ENCODE data around the gene ABCA12.

The ABCA12 gene

DNA sequence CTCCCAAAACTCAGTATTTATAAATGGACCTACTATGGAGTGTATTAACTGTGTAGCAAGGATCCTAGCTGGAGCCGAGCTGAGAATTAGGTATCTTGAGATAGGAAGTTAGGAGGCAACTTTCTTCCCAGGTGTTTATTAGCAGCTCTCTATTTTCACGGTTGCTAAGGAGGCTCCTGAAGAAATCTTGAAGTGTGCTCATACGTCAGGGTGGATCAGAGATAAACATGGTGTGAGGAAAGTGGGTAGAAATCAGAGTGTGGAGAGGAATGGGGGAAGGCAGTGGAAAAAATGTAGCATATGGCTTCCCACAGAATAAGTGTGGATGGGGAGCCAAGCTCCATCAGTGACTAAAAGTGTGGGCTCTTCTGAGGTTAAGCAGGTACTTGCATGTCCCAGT, 104.3 kb downstream of the ABCA12 start:
- DNase-seq, result no peak

DNA sequence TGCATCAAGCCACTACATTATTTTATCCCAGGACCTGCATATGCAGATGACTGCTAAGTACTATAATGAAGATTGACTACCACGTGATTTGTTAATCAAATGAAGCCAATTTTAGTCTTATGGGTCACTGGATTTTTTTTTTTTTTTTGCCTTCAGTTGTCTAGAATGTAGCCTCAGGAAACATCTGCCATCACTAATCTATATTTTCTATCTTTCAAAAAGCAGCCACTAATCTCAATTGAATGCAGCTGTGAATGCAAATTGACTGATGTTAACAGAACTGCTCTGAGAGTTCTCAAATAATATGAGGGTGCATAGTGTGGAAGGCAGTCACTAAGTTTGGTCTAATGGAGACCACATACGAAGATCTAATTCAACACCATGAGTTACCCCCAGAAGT, 106.3 kb downstream of the ABCA12 start:
- DNase-seq, result no peak

DNA sequence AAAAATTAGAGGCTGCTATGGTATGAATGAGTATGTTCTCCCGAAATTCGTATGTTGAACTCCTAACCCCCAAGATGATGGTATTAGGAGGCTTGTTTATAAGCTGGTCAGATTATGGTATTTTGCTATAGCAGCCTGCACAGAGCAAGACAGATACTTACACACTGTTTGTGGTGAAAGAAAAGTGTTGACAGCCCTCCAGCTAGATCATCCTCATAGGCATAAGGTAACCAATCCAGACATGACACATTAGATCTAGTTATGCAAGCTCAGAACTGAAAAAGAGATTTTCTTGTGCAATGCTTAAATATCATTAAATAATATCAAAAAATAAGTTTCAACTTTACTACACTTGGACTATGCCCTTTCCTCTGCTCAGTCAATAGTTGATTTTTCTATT, 107.1 kb downstream of the ABCA12 start:
- no peak for DNase-seq

DNA sequence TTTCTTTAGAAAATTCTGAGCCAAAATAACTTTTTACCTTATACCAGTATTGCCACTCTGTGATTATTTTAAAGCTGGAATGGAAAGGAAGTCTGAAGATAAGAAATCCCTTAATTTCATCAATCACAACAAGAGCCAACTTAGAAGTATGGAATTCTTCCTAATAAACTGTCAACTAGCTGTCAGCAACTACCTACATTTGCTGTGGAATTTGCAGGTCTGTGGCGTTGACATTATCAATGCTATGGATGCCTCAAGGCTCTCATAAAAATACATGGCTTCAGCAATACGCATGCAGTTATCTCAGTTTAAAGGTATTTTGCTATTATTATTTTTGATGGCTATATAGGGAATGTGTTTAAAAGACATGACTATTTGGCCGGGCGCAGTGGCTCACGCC, 108.5 kb downstream of the ABCA12 start:
- DNase-seq, result no peak

DNA sequence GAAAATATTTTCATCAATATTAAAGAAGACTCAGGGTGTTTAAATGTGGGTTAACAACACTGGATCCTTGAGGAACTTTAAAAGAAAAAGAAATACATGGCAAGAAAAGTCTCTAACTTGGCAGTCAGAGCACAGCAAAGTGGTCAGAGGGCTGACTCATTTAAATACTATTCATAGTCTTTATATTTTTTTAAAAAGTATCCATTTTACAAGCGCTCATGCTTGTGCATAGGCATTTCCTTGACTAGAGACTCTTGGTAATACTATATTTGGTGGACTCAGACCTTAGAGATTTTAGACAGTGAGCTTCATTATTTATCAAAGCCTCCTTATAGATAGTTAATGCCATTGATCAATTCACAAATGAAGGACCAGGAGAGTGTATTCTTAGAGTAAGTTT, 110.2 kb downstream of the ABCA12 start:
- DNase-seq, result no peak

DNA sequence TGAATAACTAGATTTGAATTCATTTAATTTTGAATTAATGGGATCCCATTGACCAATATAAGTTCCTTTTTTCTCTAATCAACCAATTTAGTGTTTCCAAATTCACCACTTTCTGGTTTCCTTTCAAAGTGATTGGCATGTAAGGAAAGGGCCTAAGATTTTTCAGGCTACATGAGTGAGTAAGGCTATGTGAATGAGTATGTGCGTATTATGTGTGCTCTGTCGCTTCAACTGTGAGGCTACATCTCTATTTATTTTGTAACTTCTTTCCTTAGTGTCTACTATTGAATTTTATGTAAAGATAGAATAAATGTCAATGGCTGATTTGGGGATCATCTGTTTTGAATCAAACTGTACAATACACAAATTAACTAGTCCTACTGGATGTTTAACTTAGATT, 110.6 kb downstream of the ABCA12 start:
- DNase-seq, result no peak

DNA sequence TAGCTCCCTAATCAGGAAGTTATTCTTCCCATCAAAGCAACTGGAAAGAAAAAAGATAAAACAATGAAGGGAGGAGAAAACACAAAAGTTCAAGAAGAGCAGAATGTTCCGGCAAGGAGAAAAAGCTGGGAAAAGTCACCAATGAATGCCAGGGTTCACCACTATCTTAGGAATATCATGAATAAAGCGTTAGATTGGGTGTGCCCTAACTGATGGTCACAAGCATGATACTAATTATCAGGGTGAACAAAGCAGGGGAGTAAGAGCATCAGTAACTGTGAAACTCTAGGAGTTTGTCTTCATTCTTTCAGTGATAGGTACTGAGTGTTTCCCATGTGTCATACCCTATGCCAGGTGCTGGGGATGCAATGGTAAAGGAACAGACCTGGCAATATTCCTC, 115.5 kb downstream of the ABCA12 start:
- DNase-seq, result no peak

DNA sequence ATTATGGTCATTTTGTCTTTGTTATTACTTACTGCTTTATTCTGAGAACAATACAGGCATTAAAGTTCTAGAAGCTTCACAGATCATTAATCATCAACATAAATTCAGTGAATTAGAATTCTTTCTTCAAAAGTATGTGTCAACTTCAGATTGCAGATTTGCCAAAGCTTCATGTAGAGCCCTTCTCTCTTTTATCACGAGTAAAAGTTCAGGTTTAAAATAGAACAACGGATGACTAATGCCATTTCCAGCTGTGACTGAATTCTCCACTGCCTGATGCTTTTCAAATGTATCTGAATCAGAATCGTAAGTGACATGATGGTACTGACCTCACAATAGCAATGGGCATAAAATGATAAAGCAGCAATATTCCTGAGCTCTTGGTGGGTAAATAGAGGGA, 116.0 kb downstream of the ABCA12 start:
- DNase-seq, result no peak

DNA sequence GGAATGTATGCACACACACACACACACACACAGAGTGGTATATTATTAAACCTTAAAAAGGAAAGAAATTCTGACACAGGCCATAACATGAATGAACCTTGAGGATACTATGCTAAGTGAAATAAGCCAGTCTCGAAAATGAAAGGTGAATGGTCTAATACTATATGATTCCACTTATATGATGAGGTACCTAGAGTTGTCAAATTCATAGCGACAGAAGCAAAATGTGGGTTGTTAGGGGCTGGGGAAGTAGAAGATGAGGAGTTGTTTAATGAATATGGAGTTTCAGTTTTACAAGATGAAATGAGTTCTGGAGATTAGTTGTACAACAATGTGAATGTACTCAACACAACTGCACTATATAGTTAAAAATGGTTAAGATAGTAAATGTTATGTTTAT, 118.1 kb downstream of the ABCA12 start:
- no peak for DNase-seq

DNA sequence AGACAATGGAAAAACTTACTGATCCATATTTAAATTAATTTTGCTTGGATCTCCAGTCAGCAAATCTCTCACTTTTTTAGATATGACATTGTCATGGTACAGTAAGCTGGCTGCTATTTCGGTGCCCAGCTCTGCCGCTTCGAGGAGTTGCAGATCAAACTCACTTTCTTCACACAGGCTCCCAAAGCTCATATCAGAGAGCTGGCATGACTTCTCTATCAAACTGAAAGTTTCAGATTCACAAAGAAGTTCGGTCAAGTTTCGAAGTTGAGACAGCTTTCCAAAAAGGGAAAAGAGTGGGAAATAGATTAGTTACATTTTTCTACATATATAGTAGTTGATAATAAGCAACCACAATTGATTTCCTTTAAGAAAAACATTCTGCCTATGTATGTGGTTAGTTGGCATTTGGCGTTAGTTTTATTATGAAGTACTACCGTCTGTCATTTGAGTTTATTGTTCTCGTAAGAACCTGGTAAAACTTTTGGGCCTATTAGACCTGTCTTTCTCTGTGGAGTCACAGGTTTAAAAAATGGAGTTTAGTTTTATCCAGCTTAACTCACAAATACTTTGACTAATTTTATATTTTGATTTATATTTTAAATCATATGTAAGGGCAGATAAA, 118.8 kb downstream of the ABCA12 start:
- DNase-seq, result no peak

DNA sequence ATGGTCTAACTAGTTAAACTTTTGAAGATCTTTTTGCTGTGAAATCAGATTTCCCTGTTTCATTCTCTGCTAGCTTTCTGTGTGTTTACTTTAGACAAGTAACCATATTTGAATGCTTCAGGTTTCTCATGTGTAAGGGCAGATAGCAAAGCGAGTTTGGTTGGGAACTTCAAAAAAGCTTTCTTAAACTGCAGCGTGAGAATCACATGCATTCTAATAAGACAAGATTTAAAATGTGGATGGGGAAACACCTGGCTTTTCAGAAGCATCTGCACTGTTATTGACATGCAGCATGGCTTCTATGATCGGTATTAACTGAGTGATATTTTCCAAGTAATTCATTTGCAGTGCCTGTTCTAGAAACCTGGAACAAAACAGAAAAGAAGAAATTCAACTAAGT, 119.3 kb downstream of the ABCA12 start:
- DNase-seq, result no peak

DNA sequence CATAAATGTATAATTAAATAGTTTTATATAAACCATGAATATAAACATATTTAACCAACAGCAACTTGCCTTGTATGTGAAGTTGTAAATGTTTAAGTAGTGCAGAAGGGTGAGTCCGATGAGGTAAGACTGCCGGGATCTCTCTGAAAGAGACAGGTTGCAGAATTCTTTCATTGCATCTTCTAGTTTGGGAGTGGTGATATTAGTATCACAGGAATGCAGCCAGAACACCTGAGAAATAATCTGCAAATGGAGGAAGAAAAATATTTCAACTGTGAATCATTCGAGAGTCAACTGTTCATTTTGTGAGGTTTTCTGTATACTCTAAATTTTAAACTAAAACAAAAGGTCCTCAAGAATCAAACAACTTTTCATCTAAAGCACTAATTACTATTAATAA, 123.0 kb downstream of the ABCA12 start:
- no peak for DNase-seq

DNA sequence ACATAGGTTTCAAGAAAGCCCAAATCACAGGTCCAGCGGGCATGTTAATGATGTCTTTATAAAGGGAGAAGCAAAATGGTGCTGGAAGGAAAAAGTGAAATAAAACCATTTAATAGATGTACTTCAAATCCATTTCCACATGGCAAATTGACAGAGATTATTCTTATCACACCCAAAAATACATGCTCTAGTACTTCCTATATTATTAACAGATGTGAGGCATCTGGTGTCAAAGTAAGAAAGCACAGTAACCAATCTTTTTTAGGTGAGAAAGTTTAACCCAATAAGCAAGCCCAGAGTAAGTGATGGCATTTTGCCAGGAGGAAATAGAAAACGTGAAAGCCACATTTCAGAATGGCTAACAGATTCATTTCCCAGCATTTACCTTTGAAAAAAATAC, 128.0 kb downstream of the ABCA12 start:
- DNase-seq, result no peak

DNA sequence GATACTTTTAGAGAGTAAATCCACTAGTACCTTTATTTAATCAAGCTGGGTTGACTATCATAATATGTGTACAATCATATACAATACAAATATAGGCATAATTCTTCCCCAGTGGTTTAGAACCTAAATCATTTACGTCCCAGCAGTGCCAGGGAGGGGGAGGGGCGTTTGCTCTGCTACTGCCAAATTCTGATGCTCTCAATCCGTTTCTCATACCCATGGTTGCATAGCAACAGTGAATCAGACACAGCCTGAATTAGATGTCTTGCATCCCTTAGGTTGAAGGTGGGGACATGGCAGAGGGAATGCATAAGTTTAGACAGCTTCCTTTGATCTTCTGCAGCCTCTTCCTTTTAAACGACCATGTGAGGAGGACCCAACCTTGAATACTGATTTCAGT, 135.4 kb downstream of the ABCA12 start:
- no peak for DNase-seq

DNA sequence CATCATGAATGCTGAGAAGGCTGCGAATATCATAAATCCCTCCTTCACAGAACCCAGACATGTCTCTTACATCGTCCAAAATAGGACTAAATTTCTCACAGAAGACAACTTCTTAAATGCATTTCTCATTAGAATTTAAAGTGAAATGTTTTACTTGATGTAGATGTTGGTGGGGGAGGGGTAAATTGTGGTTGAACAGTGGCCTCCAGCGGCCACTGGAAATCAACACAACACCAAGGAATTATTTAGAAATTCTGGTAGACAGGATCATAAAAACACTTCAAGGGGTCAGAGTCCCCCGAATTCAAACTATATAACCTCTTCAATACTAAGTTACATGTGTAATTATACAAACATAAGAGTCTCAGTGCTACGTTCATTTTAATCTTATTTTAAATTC, 135.9 kb downstream of the ABCA12 start:
- DNase-seq, result no peak

DNA sequence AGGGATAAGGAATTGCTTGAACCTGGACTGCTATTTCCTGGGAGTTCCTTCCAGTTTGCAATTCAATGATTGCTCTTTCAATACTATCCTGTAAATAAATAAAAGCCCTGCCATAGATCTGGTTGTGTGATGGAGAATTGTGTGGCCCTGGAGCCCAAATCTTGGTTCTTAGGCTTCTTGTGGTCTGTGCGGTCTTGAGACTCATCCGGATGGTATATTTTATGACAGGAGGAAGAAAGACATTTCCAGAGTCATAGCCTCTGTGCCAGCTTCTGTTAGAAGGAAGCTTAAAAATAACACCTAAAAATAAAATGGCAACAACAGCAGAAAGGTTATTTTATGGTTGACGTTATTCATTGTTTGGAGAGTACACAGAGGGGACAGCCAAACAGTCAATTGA, 137.7 kb downstream of the ABCA12 start:
- no peak for DNase-seq

DNA sequence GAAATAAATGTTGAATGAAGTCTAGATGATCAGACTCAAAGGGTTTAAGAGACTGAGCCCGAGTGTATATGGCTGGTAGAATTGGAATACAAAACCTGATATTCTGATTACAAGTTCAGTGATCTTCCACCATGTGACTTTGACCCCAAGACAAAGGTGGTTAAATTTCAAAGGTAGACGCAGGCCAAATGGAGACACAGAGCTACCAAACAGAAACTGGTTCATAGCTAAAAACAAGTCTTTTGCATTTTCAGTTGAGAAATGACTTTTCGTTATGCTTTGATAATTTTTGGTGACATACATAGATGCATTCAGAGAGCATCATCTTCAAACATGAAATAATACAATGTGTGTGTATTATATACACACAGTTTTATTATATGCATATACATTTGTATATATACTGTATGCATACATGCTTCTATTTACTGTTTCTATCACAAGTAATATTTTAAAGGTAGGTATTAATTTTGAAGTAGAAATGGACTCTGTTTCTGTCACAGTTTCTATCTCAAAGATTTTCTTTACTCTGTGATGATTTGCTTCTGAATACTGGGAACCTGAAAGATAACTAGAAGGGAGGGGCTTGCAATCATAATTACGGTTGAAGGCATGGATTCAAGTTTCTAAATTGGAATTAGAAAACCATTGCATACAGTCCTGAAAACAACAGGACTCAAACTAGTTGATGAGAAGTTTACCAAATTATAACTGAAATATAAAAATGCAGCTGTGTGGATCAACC, 142.3 kb downstream of the ABCA12 start:
- no peak for DNase-seq

DNA sequence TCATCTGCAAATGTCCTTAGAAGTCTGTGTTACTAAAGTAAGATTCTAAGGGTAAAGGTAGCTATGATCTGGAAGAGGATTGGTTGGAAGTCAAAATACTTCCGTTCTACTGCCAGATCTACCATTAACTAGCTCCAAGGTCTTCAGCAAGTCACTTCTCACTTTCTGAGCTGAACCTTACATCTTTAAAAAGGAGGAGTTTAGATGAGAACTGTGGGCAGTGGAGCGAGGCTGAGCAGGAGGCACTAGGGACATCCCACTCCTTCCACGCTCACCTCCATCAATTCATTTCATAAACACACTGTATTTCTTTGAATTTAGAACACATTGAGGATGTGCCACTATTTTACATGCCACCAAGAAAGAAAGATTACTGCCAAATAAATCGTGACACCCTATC, 143.0 kb downstream of the ABCA12 start:
- no peak for DNase-seq

DNA sequence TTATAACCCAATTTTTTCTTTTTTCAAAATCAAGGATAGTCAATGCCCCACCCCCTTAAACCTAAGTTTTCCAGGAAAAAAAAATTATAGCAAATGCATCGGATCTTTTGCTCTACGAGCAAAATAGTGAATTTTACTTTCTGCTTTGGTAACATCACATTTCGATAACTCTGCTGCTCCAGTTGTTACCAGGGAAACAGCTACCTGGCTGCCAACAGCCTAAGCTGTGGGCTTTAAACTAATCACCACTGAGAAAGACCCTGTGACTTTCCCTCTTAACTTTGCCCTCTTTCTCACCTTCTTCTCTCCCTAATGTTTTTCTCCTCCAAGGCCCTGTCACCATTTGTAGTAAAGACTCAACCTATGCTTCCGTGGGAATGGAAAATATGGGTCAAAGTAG, 145.5 kb downstream of the ABCA12 start:
- no peak for DNase-seq

DNA sequence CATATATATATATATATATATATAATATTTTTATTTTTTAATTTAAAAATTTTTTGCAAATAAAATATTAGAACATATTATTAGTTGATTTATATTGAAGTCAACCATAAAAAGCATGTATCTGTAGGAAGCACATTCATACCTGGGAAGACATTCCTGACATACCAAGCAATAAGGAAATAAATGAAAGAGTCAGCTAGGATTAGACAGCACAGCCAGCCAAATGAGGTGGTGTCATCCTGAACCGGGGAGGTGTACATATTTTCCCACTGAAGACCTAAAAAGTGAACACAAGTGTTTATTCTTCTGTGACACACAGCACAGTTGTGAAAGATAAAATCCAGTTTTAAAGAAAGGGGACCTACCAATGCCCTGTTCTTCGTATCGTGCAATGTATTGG, 149.2 kb downstream of the ABCA12 start:
- no peak for DNase-seq

DNA sequence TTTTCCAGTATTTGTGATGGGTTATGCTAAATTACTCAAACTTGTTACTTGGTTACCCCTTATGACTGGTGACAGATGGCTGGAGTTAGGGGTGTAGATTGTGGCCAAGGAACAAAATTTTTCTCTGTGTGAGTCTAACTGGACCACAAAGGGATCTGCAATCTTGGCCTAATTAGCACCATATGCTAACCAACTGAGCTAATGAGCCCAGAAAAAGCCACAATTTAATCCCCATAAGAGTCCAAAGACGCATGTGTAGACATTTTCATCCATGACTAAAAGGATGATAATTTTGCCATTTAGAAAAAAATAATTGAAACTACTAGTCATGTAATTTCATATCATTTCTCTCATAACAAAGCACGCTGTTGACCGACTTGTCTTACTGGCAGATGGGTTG, 151.2 kb downstream of the ABCA12 start:
- no peak for DNase-seq

DNA sequence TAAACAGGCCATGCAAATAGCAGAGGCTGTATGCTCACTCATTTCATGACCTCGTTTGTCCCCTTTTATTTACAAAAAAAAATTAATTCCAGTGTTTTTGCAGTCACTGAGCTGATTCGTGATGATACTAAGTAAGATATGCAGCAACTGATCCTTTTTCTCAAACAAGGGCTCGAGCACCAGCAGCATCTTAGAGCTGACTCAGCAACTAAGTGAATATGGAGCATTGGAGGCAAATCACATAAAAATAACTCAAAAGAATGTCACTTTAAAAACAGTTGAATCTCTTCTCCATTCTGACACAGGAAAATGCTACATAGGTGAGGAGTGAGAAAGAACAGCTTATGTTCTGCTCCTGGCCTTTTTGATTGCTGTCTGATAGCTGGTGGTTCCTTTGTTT, 152.8 kb downstream of the ABCA12 start:
- no peak for DNase-seq

DNA sequence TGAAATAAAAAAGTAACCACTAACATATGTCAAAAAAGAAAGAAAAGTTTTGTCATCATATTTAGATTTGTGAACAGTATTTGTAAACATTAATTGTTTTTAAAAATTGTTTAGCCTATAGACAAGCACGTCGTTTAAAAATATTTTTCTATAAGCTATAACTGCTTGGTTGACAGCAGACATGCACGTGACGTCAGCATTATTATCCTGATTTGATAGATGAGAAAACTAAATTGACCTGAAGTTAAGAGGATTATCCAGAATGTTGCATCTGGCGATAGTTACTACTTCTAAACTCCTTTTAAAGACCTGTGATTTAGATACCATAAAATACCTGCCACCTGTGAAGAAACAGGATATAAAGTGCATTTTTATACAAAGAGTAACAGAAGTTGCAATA, 172.0 kb downstream of the ABCA12 start:
- no peak for DNase-seq

DNA sequence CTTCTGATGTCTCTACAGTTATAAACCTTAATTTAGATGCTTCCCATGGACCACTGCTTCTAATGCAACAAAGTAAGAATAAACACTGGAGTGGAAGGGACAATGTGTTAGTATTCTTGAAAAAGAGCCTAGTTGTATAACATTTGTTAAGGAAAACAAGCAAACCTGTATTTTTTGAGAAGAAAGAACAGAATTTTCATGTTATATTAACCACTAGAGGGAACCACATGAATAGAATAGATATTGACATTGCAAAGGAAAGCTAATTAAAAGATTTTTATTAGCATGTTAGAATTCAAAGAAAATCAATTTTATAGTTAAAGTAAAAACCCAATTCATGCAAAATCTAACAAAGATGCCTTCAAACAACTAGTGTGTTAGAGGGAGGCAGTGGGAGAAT, 177.7 kb downstream of the ABCA12 start:
- no peak for DNase-seq

DNA sequence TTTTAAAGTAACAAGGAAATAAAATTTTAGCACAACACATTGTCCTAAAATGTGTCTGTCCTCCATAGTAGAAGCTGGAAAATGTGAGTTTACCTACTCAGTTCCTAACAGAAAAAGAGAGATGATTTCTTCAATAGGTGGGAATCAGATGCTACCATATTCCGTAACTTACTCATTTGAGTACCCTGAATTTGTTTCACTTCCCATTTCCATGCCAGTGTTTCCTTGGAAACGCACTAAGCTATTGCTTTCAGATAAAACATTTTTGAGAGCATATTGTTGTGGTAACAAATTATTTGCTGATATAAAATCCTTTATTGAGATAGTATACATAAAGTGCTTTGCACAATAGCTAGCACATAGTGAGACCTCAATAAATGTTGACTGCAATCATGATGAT, 191.5 kb downstream of the ABCA12 start:
- no peak for DNase-seq
